Liver (tissue), 9 donors: Measurements from ENCODE around the gene DENR. TPM values are rescaled to one million over a fixed set of nuclear protein-coding genes. Genes with fewer than 3 reads are reported as not detected.

ENCODE experiments used
- DNase-seq: peaks from one replicate; pipeline ENCODE4 v3.0.0-alpha.2; 2017; ENCODE audit warnings: low spot score
- H3K27ac ChIP-seq, 2 donors: one replicate each; pipeline ENCODE4 v1.7.0; 2013; ENCODE audit warnings: inconsistent platforms in 2 of 2, low read length in 2 of 2, control low read depth in 1 of 2, low read depth in 1 of 2, mild to moderate bottlenecking in 1 of 2
- H3K27me3 ChIP-seq, 4 donors: one replicate each; pipeline versions ENCODE4 v1.6.1 to v1.7.0; 2013; ENCODE audit warnings: low read length in 3 of 4, inconsistent platforms in 1 of 4, mild to moderate bottlenecking in 1 of 4, moderate library complexity in 1 of 4; ENCODE audit not compliant: control insufficient read depth in 4 of 4, insufficient read depth in 4 of 4
- H3K36me3 ChIP-seq, 4 donors: one replicate each; pipeline versions ENCODE4 v1.6.1 to v1.7.0; 2013; ENCODE audit warnings: low read length in 3 of 4, mild to moderate bottlenecking in 3 of 4, low read depth in 1 of 4, moderate library complexity in 1 of 4; ENCODE audit not compliant: control insufficient read depth in 4 of 4, insufficient read depth in 3 of 4
- H3K4me1 ChIP-seq, 4 donors: one replicate each; pipeline versions ENCODE4 v1.6.1 to v1.7.0; 2013; ENCODE audit warnings: low read length in 3 of 4, mild to moderate bottlenecking in 3 of 4, moderate library complexity in 1 of 4; ENCODE audit not compliant: control insufficient read depth in 4 of 4, insufficient read depth in 4 of 4
- H3K4me3 ChIP-seq, 3 donors: one replicate each; pipeline versions ENCODE4 v1.6.1 to v1.7.0; 2013; ENCODE audit warnings: low read length in 3 of 3, control low read depth in 1 of 3, low read depth in 1 of 3, mild to moderate bottlenecking in 1 of 3
- H3K9ac ChIP-seq, 2 donors: one replicate each; pipeline ENCODE4 v1.7.0; 2013; ENCODE audit warnings: low read length in 2 of 2, mild to moderate bottlenecking in 2 of 2, moderate library complexity in 2 of 2, control low read depth in 1 of 2, low read depth in 1 of 2
- H3K9me3 ChIP-seq, 4 donors: one replicate each; pipeline versions ENCODE4 v1.6.1 to v1.7.0; 2013; ENCODE audit warnings: low read length in 3 of 4; ENCODE audit not compliant: control insufficient read depth in 4 of 4
- FOXA2 ChIP-seq: IDR thresholded peaks from 2 replicates; pipeline ENCODE4 v1.6.1; 2016; ENCODE audit warnings: antibody characterized with exemption
- GABPA ChIP-seq, 2 donors: IDR thresholded peaks in 1 of 2; conservative IDR thresholded peaks in 1 of 2; 2 replicates each; pipeline ENCODE4 v1.6.1; 2016; ENCODE audit warnings: antibody characterized with exemption in 2 of 2, mild to moderate bottlenecking in 1 of 2, moderate library complexity in 1 of 2
- HNF4A ChIP-seq, 2 donors: conservative IDR thresholded peaks; 2 replicates each; pipeline ENCODE4 v1.6.1; 2016; ENCODE audit warnings: antibody characterized with exemption in 2 of 2, mild to moderate bottlenecking in 2 of 2
- HNF4G ChIP-seq: IDR thresholded peaks from 2 replicates; pipeline ENCODE4 v1.6.1; 2016; ENCODE audit warnings: antibody characterized with exemption
- JUND ChIP-seq, 2 donors: IDR thresholded peaks; 2 replicates each; pipeline ENCODE4 v1.6.1; 2016; ENCODE audit warnings: antibody characterized with exemption in 2 of 2
- NR2F2 ChIP-seq: IDR thresholded peaks from 2 replicates; pipeline ENCODE4 v1.6.1; 2016; ENCODE audit warnings: antibody characterized with exemption
- RAD21 ChIP-seq, 2 donors: IDR thresholded peaks; 2 replicates each; pipeline ENCODE4 v1.6.1; 2016; ENCODE audit warnings: antibody characterized with exemption in 2 of 2, mild to moderate bottlenecking in 2 of 2
- RXRA ChIP-seq, 2 donors: IDR thresholded peaks; 2 replicates each; pipeline ENCODE4 v1.6.1; 2017 to 2018; ENCODE audit warnings: antibody characterized with exemption in 2 of 2, mild to moderate bottlenecking in 1 of 2
- SP1 ChIP-seq: IDR thresholded peaks from 2 replicates; pipeline ENCODE4 v1.6.1; 2018; ENCODE audit warnings: antibody characterized with exemption, mild to moderate bottlenecking
- TAF1 ChIP-seq: conservative IDR thresholded peaks from 2 replicates; pipeline ENCODE4 v1.6.1; 2016; ENCODE audit warnings: antibody characterized with exemption, mild to moderate bottlenecking
- YY1 ChIP-seq: IDR thresholded peaks from 2 replicates; pipeline ENCODE4 v1.6.1; 2016; ENCODE audit warnings: antibody characterized with exemption, mild to moderate bottlenecking
- WGBS: extraction: QIAGEN DNeasy Blood & Tissue Kit; methylation state at CpG from one replicate; pipeline ENCODE4 v1.1.7; 2013; 5-methylcytosine and 5-hydroxymethylcytosine counted together
- polyA plus RNA-seq, 2 donors: library from polyadenylated mRNA; stranded (reverse) in 1 of 2; unstranded in 1 of 2; fragments of 200-250 nt in 1 of 2; fragments of >200 nt in 1 of 2; fragmentation: Nextera tagmentation in 1 of 2; extraction: Ambion mirVana in 1 of 2; gene quantifications; one replicate each; pipeline versions ENCODE4 v1.2.1 to v1.2.3, GENCODE V29; 2013 to 2015
- total RNA-seq, 2 donors: library from RNA; depleted of rRNA; stranded (reverse); fragments of >200 nt; gene quantifications; one replicate each; pipeline ENCODE4 v1.2.3, GENCODE V29; 2014
- TF ChIP-seq, protein P1 (sequence below): IDR thresholded peaks from 2 replicates; pipeline ENCODE4 v1.6.1; 2016; ENCODE audit warnings: antibody characterized with exemption, mild to moderate bottlenecking
- TF ChIP-seq, protein P2 (sequence below): IDR thresholded peaks from 2 replicates; pipeline ENCODE4 v1.6.1; 2016; ENCODE audit warnings: antibody characterized with exemption
- TF ChIP-seq, protein P3 (sequence below): fragments of 150-350 bp; IDR thresholded peaks from 2 replicates; pipeline ENCODE4 v1.5.1; 2017; ENCODE audit warnings: improper control_type of control experiment, low read depth, low read length; ENCODE audit not compliant: missing input control
- TF ChIP-seq, protein P4 (sequence below): IDR thresholded peaks from 2 replicates; pipeline ENCODE4 v1.6.1; 2016; ENCODE audit warnings: antibody characterized with exemption
- TF ChIP-seq, protein P5 (sequence below): IDR thresholded peaks from 2 replicates; pipeline ENCODE4 v1.6.1; 2016; ENCODE audit warnings: antibody characterized with exemption
- donor health status: healthy.
- donor health status: healthy.
- donor health status: healthy.
- donor health status: healthy.
- donor health status: healthy.

The DENR gene
- total and polyA plus RNA-seq, 4 donors: 10.9 to 17.7 (median 15.8) TPM

DNA sequence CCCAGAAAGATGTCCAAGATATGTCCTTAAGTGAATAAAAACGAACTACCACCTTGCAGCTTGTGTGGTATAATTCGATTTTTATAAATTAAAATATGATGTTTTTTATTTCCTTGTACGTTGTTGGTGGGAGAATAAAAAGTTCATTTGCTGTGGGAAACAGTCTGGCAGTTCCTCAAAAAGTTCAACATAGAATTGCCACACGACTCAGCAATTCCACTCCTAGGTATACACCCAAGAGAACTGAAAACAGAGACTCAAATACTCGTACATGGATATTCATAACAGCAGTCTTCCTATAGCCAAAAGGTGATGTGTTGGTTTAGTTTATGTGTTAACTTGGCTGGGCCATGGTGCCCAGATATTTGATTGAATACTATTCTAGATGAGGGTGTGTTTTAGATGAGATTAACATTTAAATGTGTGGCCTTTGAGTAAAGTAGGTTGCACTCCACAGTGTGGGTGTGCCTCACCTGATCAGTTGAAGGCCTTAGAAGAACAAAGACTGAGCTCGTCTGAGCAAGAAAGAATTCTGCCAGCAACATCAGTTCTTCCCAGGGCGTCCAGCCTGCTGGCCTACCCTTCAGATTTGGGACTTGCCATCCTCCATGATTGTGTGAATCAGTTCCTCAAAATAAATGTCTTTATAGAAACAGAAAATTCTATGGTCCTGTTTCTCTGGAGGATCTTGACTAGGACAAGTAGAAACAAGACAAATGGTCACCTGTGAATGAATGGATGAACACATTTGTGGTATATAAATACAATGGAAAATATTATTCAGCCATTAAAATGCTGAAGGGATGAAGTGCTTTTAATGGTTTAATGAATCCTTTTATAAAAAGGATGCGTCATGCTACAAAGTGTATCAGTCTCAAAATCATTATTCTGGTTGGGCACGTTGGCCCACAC lies 5.1 kb upstream of the DENR start:
- Histone ChIP-seq H3K9ac (no peak overlapping the region), H3K27ac (no peak overlapping the region), H3K4me3 (no peak overlapping the region), H3K9me3 (no peaks in the 10 kb centered on the region), H3K36me3 (no peaks in the 10 kb centered on the region), H3K4me1 (peaks cover 0 to 8% (median 0%) of the 10 kb centered on the region in 4 donors), H3K27me3 (no peaks in the 10 kb centered on the region)
- no peak for DNase-seq
- WGBS: 80% methylated on average over 9 of the region's 9 CpGs
- no peak for TF ChIP-seq YY1
- TF ChIP-seq TAF1: no peak
- TF ChIP-seq, protein P1, sequence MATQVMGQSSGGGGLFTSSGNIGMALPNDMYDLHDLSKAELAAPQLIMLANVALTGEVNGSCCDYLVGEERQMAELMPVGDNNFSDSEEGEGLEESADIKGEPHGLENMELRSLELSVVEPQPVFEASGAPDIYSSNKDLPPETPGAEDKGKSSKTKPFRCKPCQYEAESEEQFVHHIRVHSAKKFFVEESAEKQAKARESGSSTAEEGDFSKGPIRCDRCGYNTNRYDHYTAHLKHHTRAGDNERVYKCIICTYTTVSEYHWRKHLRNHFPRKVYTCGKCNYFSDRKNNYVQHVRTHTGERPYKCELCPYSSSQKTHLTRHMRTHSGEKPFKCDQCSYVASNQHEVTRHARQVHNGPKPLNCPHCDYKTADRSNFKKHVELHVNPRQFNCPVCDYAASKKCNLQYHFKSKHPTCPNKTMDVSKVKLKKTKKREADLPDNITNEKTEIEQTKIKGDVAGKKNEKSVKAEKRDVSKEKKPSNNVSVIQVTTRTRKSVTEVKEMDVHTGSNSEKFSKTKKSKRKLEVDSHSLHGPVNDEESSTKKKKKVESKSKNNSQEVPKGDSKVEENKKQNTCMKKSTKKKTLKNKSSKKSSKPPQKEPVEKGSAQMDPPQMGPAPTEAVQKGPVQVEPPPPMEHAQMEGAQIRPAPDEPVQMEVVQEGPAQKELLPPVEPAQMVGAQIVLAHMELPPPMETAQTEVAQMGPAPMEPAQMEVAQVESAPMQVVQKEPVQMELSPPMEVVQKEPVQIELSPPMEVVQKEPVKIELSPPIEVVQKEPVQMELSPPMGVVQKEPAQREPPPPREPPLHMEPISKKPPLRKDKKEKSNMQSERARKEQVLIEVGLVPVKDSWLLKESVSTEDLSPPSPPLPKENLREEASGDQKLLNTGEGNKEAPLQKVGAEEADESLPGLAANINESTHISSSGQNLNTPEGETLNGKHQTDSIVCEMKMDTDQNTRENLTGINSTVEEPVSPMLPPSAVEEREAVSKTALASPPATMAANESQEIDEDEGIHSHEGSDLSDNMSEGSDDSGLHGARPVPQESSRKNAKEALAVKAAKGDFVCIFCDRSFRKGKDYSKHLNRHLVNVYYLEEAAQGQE: no peak

DNA sequence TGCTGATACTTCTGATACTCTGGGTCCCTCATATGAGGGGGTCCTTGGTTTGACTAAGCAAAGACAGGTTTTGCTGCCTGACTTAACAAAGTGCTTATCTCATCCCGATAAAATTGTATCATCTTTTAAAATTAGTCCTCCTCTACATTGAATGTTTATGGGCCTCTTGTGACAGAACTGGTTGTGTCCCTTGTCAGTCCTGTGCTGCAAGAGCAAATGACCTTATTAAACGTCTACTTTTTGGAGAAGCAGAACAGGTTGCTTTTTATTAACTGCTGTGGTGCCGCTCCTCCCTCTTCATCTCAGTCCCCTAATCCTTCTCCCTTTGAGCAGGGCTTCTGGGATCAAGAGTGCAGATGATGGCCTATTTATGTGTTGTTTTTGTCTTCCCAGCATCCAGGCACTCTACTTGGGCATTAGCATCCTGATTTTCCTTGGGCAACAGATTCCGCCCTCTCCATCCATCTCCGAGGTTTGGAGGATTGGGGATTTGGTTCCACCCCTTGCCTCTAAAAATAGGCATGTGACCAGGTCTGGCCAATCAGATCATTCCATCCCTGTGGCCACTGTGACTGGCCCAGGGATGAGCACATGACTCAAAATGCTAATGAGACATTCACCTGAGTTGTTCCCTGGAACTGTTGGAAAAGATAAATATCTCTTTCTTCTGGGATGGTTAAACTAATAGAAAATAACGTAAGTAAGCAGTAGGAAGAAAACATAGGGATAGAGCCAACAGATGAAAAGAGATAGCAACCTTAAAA lies 2.9 kb upstream of the DENR start:
- 79% methylated on average over 6 of the region's 6 CpGs for WGBS
- TF ChIP-seq SP1 (no peak), TAF1 (no peak), YY1 (no peak), RAD21 (IDR thresholded peaks at IDR 0.05) (no peak), HNF4A (conservative IDR thresholded peaks at IDR 0.05) (no peak), RXRA (IDR thresholded peaks at IDR 0.05) (no peak), FOXA2 (no peak), HNF4G (no peak), GABPA (IDR thresholded peaks at IDR 0.05 in 1 of 2, conservative IDR thresholded peaks at IDR 0.05 in 1 of 2) (no peak), JUND (IDR thresholded peaks at IDR 0.05) (no peak), NR2F2 (no peak)
- TF ChIP-seq, protein P2, sequence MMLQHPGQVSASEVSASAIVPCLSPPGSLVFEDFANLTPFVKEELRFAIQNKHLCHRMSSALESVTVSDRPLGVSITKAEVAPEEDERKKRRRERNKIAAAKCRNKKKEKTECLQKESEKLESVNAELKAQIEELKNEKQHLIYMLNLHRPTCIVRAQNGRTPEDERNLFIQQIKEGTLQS: no peak
- TF ChIP-seq, protein P1: no peak
- TF ChIP-seq, protein P3, sequence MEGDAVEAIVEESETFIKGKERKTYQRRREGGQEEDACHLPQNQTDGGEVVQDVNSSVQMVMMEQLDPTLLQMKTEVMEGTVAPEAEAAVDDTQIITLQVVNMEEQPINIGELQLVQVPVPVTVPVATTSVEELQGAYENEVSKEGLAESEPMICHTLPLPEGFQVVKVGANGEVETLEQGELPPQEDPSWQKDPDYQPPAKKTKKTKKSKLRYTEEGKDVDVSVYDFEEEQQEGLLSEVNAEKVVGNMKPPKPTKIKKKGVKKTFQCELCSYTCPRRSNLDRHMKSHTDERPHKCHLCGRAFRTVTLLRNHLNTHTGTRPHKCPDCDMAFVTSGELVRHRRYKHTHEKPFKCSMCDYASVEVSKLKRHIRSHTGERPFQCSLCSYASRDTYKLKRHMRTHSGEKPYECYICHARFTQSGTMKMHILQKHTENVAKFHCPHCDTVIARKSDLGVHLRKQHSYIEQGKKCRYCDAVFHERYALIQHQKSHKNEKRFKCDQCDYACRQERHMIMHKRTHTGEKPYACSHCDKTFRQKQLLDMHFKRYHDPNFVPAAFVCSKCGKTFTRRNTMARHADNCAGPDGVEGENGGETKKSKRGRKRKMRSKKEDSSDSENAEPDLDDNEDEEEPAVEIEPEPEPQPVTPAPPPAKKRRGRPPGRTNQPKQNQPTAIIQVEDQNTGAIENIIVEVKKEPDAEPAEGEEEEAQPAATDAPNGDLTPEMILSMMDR: no peak
- TF ChIP-seq, protein P4, sequence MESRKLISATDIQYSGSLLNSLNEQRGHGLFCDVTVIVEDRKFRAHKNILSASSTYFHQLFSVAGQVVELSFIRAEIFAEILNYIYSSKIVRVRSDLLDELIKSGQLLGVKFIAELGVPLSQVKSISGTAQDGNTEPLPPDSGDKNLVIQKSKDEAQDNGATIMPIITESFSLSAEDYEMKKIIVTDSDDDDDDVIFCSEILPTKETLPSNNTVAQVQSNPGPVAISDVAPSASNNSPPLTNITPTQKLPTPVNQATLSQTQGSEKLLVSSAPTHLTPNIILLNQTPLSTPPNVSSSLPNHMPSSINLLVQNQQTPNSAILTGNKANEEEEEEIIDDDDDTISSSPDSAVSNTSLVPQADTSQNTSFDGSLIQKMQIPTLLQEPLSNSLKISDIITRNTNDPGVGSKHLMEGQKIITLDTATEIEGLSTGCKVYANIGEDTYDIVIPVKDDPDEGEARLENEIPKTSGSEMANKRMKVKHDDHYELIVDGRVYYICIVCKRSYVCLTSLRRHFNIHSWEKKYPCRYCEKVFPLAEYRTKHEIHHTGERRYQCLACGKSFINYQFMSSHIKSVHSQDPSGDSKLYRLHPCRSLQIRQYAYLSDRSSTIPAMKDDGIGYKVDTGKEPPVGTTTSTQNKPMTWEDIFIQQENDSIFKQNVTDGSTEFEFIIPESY: no peak
- TF ChIP-seq, protein P5, sequence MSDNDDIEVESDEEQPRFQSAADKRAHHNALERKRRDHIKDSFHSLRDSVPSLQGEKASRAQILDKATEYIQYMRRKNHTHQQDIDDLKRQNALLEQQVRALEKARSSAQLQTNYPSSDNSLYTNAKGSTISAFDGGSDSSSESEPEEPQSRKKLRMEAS: no peak
- Histone ChIP-seq H3K4me1 (peaks cover 0 to 18% (median 9%) of the 10 kb centered on the region in 4 donors), H3K9me3 (no peaks in the 10 kb centered on the region), H3K27me3 (no peaks in the 10 kb centered on the region), H3K36me3 (peaks cover 0 to 4% (median under 1%) of the 10 kb centered on the region in 4 donors), H3K9ac (no peak overlapping the region), H3K27ac (no peak overlapping the region), H3K4me3 (no peak overlapping the region)
- no peak for DNase-seq
